K562 (cell line): ENCODE results near the gene PPP4R1. TPM values are rescaled to one million over a fixed set of nuclear protein-coding genes. Genes with fewer than 3 reads are reported as not detected.

Source experiments
- NCOA2 ChIP-seq, 2 experiments: fragments of 450-650 bp; IDR thresholded peaks; 2 replicates each; pipeline ENCODE4 v1.6.1; 2018; ENCODE audit warnings: mild to moderate bottlenecking in 2 of 2, moderate library complexity in 1 of 2; ENCODE audit not compliant: partially characterized antibody in 2 of 2
- polyA plus RNA-seq, 8 experiments: library from polyadenylated mRNA; depleted of rRNA in 4 of 8; stranded (reverse) in 5 of 8; unstranded in 3 of 8; fragments of >200 nt; fragmentation: Nextera tagmentation in 2 of 8; fragmentation: Illumina TruSeq in 1 of 8; extraction: Ambion mirVana in 2 of 8; extraction: Trizol in 1 of 8; gene quantifications; 2 replicates each; pipeline versions ENCODE4 v1.2.1 to v1.2.3, GENCODE V29; 2011 to 2014; ENCODE audit warnings: inconsistent platforms in 1 of 8, missing spikeins in 1 of 8
- total RNA-seq, 7 experiments: library from RNA; depleted of rRNA in 6 of 7; stranded (reverse); fragments of >200 nt in 6 of 7; fragmentation: Illumina TruSeq in 2 of 7; extraction: Trizol in 2 of 7; gene quantifications; 2 replicates each; pipeline versions ENCODE4 v1.2.1 to v1.2.3, GENCODE V29; 2011 to 2021; ENCODE audit warnings: low replicate concordance in 1 of 7
- TF ChIP-seq, protein P1 (sequence below), 2 experiments: fragments of 450-650 bp in 1 of 2; sonication (generic) in 1 of 2; formaldehyde crosslinking in 1 of 2; IDR thresholded peaks; 2 replicates each; pipeline versions ENCODE4 v1.7.1 to v1.9.0; 2016 to 2022; ENCODE audit warnings: inconsistent platforms in 1 of 2, mild to moderate bottlenecking in 1 of 2, missing genetic modification reagents in 1 of 2

PPP4R1 gene
- total and polyA plus RNA-seq, 9 of the 15 experiments (the other 6 are each of a cell fraction or from before 2014, with no cell fraction given) = 23.5 to 136 (median 84.5) TPM

DNA sequence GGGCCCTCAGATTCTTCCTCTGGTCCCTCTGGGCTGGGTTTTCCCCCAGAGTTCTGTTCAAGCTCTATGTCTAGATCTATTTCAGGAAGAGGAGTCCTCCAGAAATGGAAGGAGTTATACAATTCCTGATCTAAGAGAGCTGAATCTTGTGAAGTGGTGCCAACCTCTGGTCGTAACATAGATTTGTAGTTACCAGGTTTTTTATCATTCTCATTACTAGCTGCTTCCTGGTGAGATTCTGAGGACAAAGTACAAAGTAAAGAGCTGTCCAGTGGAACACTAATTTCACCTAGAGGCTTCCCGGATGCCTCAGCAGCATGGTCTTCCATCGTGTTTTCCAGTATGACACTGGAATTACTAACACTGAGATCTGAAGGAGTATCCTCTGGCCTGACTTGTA, 44.1 kb downstream of the PPP4R1 start (continued):
- TF ChIP-seq, protein P1, sequence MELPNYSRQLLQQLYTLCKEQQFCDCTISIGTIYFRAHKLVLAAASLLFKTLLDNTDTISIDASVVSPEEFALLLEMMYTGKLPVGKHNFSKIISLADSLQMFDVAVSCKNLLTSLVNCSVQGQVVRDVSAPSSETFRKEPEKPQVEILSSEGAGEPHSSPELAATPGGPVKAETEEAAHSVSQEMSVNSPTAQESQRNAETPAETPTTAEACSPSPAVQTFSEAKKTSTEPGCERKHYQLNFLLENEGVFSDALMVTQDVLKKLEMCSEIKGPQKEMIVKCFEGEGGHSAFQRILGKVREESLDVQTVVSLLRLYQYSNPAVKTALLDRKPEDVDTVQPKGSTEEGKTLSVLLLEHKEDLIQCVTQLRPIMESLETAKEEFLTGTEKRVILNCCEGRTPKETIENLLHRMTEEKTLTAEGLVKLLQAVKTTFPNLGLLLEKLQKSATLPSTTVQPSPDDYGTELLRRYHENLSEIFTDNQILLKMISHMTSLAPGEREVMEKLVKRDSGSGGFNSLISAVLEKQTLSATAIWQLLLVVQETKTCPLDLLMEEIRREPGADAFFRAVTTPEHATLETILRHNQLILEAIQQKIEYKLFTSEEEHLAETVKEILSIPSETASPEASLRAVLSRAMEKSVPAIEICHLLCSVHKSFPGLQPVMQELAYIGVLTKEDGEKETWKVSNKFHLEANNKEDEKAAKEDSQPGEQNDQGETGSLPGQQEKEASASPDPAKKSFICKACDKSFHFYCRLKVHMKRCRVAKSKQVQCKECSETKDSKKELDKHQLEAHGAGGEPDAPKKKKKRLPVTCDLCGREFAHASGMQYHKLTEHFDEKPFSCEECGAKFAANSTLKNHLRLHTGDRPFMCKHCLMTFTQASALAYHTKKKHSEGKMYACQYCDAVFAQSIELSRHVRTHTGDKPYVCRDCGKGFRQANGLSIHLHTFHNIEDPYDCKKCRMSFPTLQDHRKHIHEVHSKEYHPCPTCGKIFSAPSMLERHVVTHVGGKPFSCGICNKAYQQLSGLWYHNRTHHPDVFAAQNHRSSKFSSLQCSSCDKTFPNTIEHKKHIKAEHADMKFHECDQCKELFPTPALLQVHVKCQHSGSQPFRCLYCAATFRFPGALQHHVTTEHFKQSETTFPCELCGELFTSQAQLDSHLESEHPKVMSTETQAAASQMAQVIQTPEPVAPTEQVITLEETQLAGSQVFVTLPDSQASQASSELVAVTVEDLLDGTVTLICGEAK (IDR thresholded peaks at IDR 0.05) = no peak
- TF ChIP-seq, protein P1 (CRISPR knock-in tag; IDR thresholded peaks at IDR 0.05) = no peak
- no peak for TF ChIP-seq NCOA2 (IDR thresholded peaks at IDR 0.05; ENCODE audit: partially characterized antibody in 2 of 2)
- TF ChIP-seq, all 486 proteins: peak for 0
